ENCODE measurements around the gene PILRA. TPM values are rescaled to one million over a fixed set of nuclear protein-coding genes. Genes with fewer than 3 reads are reported as not detected.

Gene PILRA
- total and polyA plus RNA-seq, 9 donors, result 1.5 to 25.9 (median 4.8) TPM

- WGBS, 3 donors, result 72 to 79% (median 77%) methylated on average over 13 of the region's 13 CpGs
- Histone ChIP-seq H3K36me3 (no peaks in the 10 kb centered on the region), H3K27me3 (no peaks in the 10 kb centered on the region), H3K4me3 (no peak overlapping the region), H3K9me3 (no peaks in the 10 kb centered on the region), H3K27ac (peak overlapping the region; percentile 3 to 45), H3K4me1 (ENCODE audit: insufficient read depth) (peaks cover 2% of the 10 kb centered on the region)
- intact Hi-C loops (cut with DNase I), result no loop called here
- DNase-seq, result peak in 2 of 5 donors; percentile 37 to 55
- no peak for TF ChIP-seq EP300 (IDR thresholded peaks at IDR 0.05)
- TF ChIP-seq POLR2A (IDR thresholded peaks at IDR 0.05), result no peak
- no peak for TF ChIP-seq CTCF (IDR thresholded peaks at IDR 0.05)
Observed at GRCh38 chr7:100449190-100449795, 76.0 kb downstream of the PILRA start.

Small RNA genes lying within 50 kb of the gene (small RNA-seq; reads per million reads assigned to genes)
- not detected for gene RF00019

Other genes starting within 250 kb of the PILRA start
- gene MBLAC1, start 246.5 kb upstream of the PILRA start, total RNA-seq, result 1 to 10 TPM; 3.4 to 6.7 (median 4.5) TPM
- gene MBLAC1, start 246.5 kb upstream of the PILRA start, polyA plus RNA-seq, result 1 to 10 TPM in 1 of 2 donors, under 1 TPM in 1; 0.28 to 3.4 TPM
- gene LAMTOR4, start 224.6 kb upstream of the PILRA start, total RNA-seq, result 100 to 1,000 TPM; 101 to 245 (median 108) TPM
- gene LAMTOR4, start 224.6 kb upstream of the PILRA start, polyA plus RNA-seq, result 100 to 1,000 TPM in 1 of 2 donors, 10 to 100 TPM in 1; 10.3 to 246 TPM
- 10 to 100 TPM in 5 of 7 donors, 1 to 10 TPM in 2; 6.2 to 27.2 (median 14.8) TPM for gene TRAPPC14, start 214.8 kb upstream of the PILRA start, total RNA-seq
- gene TRAPPC14, start 214.8 kb upstream of the PILRA start, polyA plus RNA-seq, result 1 to 10 TPM; 2.8 to 9.1 TPM
- gene GAL3ST4, start 204.9 kb upstream of the PILRA start, total RNA-seq, result 10 to 100 TPM in 2 of 7 donors, 1 to 10 TPM in 5; 3.1 to 16.3 (median 7.4) TPM
- gene GAL3ST4, start 204.9 kb upstream of the PILRA start, polyA plus RNA-seq, result 10 to 100 TPM in 1 of 2 donors, 1 to 10 TPM in 1; 4.3 to 10.6 TPM
- 1 to 10 TPM; 2.0 to 5.6 (median 3.1) TPM for gene GPC2, start 196.1 kb upstream of the PILRA start, total RNA-seq
- gene GPC2, start 196.1 kb upstream of the PILRA start, polyA plus RNA-seq, result 1 to 10 TPM in 1 of 2 donors, under 1 TPM in 1; 0.25 to 2.9 TPM
- gene STAG3, start 195.6 kb upstream of the PILRA start, total RNA-seq, result 1 to 10 TPM in 4 of 7 donors, under 1 TPM in 3; 0.66 to 2.8 (median 1.7) TPM
- gene STAG3, start 195.6 kb upstream of the PILRA start, polyA plus RNA-seq, result 1 to 10 TPM; 1.9 to 3.2 TPM
- gene PVRIG, start 153.5 kb upstream of the PILRA start, total RNA-seq, result 1 to 10 TPM in 1 of 7 donors, under 1 TPM in 4, not detected in 2; 0.25 to 1.7 (median 0.48) TPM
- under 1 TPM; 0.12 to 0.21 TPM for gene PVRIG, start 153.5 kb upstream of the PILRA start, polyA plus RNA-seq
- gene SPDYE3, start 65.8 kb upstream of the PILRA start, total RNA-seq, result not detected
- gene SPDYE3, start 65.8 kb upstream of the PILRA start, polyA plus RNA-seq, result under 1 TPM in 1 of 2 donors, not detected in 1; 0.12 TPM
- gene PILRB, start 15.4 kb upstream of the PILRA start, total RNA-seq, result 10 to 100 TPM; 29.0 to 55.9 (median 41.1) TPM
- gene PILRB, start 15.4 kb upstream of the PILRA start, polyA plus RNA-seq, result 10 to 100 TPM; 17.2 to 50.2 TPM
- gene ZCWPW1, start 55.2 kb downstream of the PILRA start, total RNA-seq, result 1 to 10 TPM; 2.6 to 6.5 (median 5.0) TPM
- gene ZCWPW1, start 55.2 kb downstream of the PILRA start, polyA plus RNA-seq, result 1 to 10 TPM; 8.2 to 9.3 TPM
- gene MEPCE, start 56.3 kb downstream of the PILRA start, total RNA-seq, result 10 to 100 TPM; 29.4 to 60.6 (median 44.7) TPM
- 10 to 100 TPM; 30.0 to 48.9 TPM for gene MEPCE, start 56.3 kb downstream of the PILRA start, polyA plus RNA-seq
- 10 to 100 TPM; 31.8 to 48.5 (median 39.1) TPM for gene PPP1R35, start 63.0 kb downstream of the PILRA start, total RNA-seq
- gene PPP1R35, start 63.0 kb downstream of the PILRA start, polyA plus RNA-seq, result 10 to 100 TPM in 1 of 2 donors, 1 to 10 TPM in 1; 2.7 to 39.8 TPM
- 1 to 10 TPM in 2 of 7 donors, under 1 TPM in 4, not detected in 1; 0.45 to 3.0 (median 0.87) TPM for gene SPACDR, start 90.8 kb downstream of the PILRA start, total RNA-seq
- under 1 TPM; 0.25 to 0.71 TPM for gene SPACDR, start 90.8 kb downstream of the PILRA start, polyA plus RNA-seq
- gene TSC22D4, start 105.7 kb downstream of the PILRA start, total RNA-seq, result 10 to 100 TPM; 19.8 to 57.3 (median 47.5) TPM
- gene TSC22D4, start 105.7 kb downstream of the PILRA start, polyA plus RNA-seq, result 10 to 100 TPM in 1 of 2 donors, 1 to 10 TPM in 1; 6.5 to 40.4 TPM
- gene NYAP1, start 110.4 kb downstream of the PILRA start, total RNA-seq, result 10 to 100 TPM in 1 of 7 donors, 1 to 10 TPM in 6; 3.8 to 10.1 (median 8.5) TPM
- 1 to 10 TPM in 1 of 2 donors, under 1 TPM in 1; 0.28 to 4.8 TPM for gene NYAP1, start 110.4 kb downstream of the PILRA start, polyA plus RNA-seq
- gene AGFG2, start 165.7 kb downstream of the PILRA start, total RNA-seq, result 100 to 1,000 TPM in 1 of 7 donors, 10 to 100 TPM in 6; 44.7 to 115 (median 61.5) TPM
- gene AGFG2, start 165.7 kb downstream of the PILRA start, polyA plus RNA-seq, result 10 to 100 TPM; 10.0 to 55.9 TPM
- gene SAP25, start 200.4 kb downstream of the PILRA start, total RNA-seq, result 10 to 100 TPM in 2 of 7 donors, 1 to 10 TPM in 5; 3.2 to 10.1 (median 7.2) TPM
- gene SAP25, start 200.4 kb downstream of the PILRA start, polyA plus RNA-seq, result 1 to 10 TPM in 1 of 2 donors, not detected in 1; 4.0 TPM
- gene LRCH4, start 212.6 kb downstream of the PILRA start, total RNA-seq, result 100 to 1,000 TPM in 3 of 7 donors, 10 to 100 TPM in 4; 65.2 to 133 (median 90.6) TPM
- gene LRCH4, start 212.6 kb downstream of the PILRA start, polyA plus RNA-seq, result 10 to 100 TPM in 1 of 2 donors, 1 to 10 TPM in 1; 3.5 to 50.3 TPM
- gene FBXO24, start 212.8 kb downstream of the PILRA start, total RNA-seq, result 1 to 10 TPM in 3 of 7 donors, under 1 TPM in 4; 0.34 to 2.2 (median 0.84) TPM
- gene FBXO24, start 212.8 kb downstream of the PILRA start, polyA plus RNA-seq, result under 1 TPM; 0.33 to 0.63 TPM
- gene PCOLCE, start 228.9 kb downstream of the PILRA start, total RNA-seq, result 100 to 1,000 TPM in 3 of 7 donors, 10 to 100 TPM in 4; 24.3 to 185 (median 67.5) TPM
- 10 to 100 TPM; 42.4 to 56.2 TPM for gene PCOLCE, start 228.9 kb downstream of the PILRA start, polyA plus RNA-seq
- gene MOSPD3, start 239.1 kb downstream of the PILRA start, total RNA-seq, result 10 to 100 TPM in 6 of 7 donors, 1 to 10 TPM in 1; 9.4 to 27.7 (median 24.7) TPM
- gene MOSPD3, start 239.1 kb downstream of the PILRA start, polyA plus RNA-seq, result 10 to 100 TPM in 1 of 2 donors, 1 to 10 TPM in 1; 9.2 to 24.4 TPM